Heart left ventricle (tissue), 13 donors: ENCODE results near the gene SUDS3.

Experiments used
- CTCF ChIP-seq, 12 donors: fragments of 200-600 bp; sonication (generic) in 4 of 12; IDR thresholded peaks; one replicate each; pipeline versions ENCODE4 v1.5.0 to v1.8.0; 2018 to 2022; ENCODE audit warnings: antibody characterized with exemption in 12 of 12, mild to moderate bottlenecking in 5 of 12
- POLR2A ChIP-seq, 2 donors: fragments of 450-650 bp; IDR thresholded peaks; one replicate each; pipeline ENCODE4 v1.6.1; 2017; ENCODE audit warnings: antibody characterized with exemption in 2 of 2, mild to moderate bottlenecking in 2 of 2, moderate library complexity in 2 of 2
- donor health status: ischemic (EF 13 %, LVEDD 7.1; RV severe dilation, severe dysfunction).
- donor health status: DM: no; HTN: yes; CAD: no.
- donor health status: DM: no; HTN: no; CAD: no.
- donor health status: ischemic (EF 25% LVEDD 6.9; RV normal size, moderate dysfunction).
- donor health status: ischemic (EF 25% LVEDD 5.7; RV mildly dilated, moderate dysfunction).
- donor health status: ischemic (EF 35%, LVEDD 5.7; RV mildly dilated, moderate dysfunction).
- donor health status: nonischemic (EF 11% LVEDD 7.7; RV severe dilation, severe dysfunction).
- donor health status: DM: yes; HTN: yes; CAD: no.
- donor health status: PGD.
- donor health status: ischemic (EF 29% LVEDD 5.4; RV normal size, mild dysfunction).
- donor health status: nonischemic (EF 23%, LVEDD 6.1; RV moderate dilation, normal function).

DNA sequence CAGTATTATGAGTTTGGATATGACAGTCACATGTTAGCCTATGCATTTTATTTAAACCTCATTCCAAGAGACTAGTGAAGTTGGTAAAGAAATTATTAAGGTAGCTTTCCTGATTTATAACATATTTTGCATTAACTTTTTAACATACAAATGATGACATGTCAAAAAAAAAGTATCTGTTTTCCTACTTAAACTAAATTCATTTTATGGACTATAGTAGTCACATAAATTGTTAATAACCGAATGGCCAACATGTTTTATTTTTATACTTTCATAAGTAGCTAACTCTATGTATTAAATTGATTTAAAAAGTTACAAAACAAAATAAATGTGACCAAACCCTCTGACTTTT lies 18.4 kb upstream of the SUDS3 start:
- TF ChIP-seq POLR2A (IDR thresholded peaks at IDR 0.05) = no peak
- no peak for TF ChIP-seq CTCF (IDR thresholded peaks at IDR 0.05)
